Hematopoietic multipotent progenitor cell treated with erythropoietin and hydrocortisone succinate and interleukin-3 and kit ligand, for 17 days (in vitro differentiated cells): Measurements from ENCODE around the gene LRG1.
"Not testable (repeated sequence)": the region's sequence is repeated elsewhere in the genome, so short reads cannot be mapped to it uniquely, and the experiment has no call there.

Experiments used
- DNase-seq: peaks from one replicate; pipeline ENCODE4 v3.0.0-alpha.2; 2015; ENCODE audit warnings: low spot score

Gene LRG1

GRCh38 chr19:4575267-4576015 is 35.6 kb upstream of the LRG1 start:
- no peak for DNase-seq

- DNase-seq = no peak
These were observed 33.8 kb upstream of the LRG1 start for GRCh38 chr19:4573682-4574081.

GRCh38 chr19:4571305-4571917 is 31.6 kb upstream of the LRG1 start:
- no peak for DNase-seq

DNA sequence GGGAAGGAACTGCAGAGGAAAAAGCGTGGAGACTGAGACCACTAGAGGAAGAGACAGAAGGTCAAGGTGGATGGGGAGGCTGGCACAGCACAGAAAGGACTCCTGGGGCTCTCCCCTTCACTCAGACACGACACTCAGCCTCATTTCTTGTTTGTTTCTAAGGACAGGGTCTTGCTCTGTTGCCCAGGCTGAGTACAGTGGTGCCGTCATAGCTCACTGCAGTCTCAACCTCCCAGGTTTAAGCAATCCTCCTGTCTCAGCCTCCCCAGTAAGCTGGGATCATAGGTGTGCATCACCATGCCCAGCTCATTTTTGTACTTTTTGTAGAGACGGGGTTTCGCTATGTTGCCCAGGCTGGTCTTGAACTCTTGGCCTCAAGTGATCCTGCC is 31.1 kb upstream of the LRG1 start:
- no peak for DNase-seq

- no peak for DNase-seq
These were observed 30.6 kb upstream of the LRG1 start for GRCh38 chr19:4570402-4570801.

- no peak for DNase-seq
These were observed 29.1 kb upstream of the LRG1 start for GRCh38 chr19:4568886-4569285.

DNA sequence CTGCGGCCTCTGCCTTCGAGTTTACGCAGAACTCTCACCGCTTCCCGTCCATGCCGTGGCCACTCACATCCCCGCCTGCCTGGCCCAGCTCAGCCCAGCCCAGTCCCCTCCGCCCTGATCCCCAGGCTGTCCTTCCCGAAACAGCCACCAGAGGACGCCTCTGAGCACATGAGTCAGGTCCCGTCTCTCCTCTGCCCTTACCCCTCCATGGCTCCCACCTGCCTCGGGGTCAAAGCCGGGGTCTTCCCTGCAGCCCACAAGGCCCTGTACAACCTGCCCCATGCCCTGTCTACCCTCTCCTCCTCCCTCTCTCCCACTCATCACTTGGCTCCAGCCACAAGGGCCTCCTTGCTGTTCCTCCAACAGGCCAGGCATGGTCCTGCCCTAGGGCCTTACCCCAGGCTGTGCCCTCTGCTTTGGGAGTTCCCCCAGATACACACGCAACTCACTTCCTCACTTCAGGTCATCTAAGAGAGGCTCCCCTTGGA is 27.8 kb upstream of the LRG1 start:
- peak; percentile 63 for DNase-seq

DNA sequence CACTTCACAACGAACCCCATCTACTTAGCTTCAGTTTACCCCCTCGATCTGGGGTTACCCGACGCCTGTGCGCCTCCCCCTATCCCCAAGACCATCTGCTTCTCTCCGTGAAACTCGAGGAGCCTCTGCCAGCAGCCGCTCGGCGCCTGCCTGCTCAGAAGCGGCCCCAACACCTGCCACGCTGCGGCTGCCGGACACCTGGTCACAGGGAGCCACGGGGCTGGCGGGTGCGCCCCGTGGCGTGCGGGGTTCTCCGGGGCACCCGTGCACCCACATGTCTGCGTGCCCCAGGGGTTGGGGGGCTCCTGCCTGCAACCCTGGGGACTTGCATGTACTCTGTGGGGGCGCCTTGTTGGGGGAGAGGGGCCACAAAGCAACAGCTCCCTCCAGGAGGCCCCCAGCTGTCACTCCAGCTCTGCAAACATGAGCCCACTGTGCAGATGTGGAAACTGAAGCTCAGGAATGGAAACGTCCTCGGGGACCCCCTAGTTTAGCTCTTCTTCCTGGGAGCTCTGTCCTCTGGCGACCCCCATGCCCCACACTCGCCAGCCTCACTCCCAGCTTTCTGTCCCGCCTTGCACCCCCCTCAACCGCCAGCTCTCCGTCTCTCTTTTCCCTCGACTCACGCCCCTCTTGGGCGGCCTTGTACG is 26.7 kb upstream of the LRG1 start:
- no peak for DNase-seq

GRCh38 chr19:4563562-4563961 is 23.7 kb upstream of the LRG1 start:
- not testable (repeated sequence) for DNase-seq

GRCh38 chr19:4562085-4562484 is 22.2 kb upstream of the LRG1 start:
- DNase-seq = not testable (repeated sequence)

GRCh38 chr19:4559569-4559968 is 19.7 kb upstream of the LRG1 start, which contains the start of gene SEMA6B:
Gene SEMA6B, minus strand, starts transcription at chr19:4559684. Its CDS starts 1,227 bp downstream, at chr19:4558457.
- no peak for DNase-seq

DNA sequence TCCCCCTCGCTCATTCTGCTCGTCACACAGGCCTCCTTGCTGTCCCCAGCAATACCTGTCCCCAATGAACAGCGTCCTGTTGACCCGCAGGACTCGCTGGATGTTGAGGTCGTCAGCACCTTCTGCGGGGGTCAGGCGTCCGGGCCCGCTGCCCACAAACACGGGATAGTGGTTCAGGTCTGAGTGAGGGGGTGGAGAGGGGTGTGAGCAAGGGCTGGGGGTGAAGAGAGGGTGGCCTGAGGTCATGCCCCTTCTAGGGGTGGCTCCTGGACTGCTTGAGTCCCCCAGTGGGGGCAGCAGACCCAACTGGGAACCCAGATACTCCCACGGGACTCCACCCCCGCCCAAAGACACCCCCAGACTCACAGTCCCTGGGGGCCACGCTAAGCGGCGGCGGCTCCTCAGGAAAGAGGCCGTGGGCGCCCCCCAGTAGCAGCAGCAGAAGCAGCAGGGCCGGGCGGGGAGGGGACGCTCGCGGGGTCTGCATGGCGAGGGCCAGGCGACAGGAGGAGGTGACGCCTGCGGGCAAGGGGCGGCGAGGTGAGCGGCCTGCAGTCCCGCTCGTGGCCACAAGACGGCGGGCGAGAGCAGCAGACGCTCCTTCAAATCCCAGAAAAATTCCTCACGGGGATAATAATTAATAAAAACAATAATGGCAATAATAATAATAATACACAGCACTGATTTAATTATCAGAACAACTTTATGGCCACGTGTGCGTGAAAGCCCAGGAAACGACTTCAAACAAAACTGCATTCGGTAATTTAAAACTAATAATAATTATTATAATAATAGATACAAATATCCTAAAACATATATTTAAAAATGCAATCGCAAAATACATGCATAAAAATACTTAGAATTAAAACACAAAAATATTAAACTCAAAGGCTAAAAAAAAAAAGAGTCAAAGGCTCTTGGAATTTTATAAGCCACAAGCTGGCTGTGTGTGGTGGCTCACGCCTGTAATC is 18.4 kb upstream of the LRG1 start:
- DNase-seq = peak; percentile 30

DNA sequence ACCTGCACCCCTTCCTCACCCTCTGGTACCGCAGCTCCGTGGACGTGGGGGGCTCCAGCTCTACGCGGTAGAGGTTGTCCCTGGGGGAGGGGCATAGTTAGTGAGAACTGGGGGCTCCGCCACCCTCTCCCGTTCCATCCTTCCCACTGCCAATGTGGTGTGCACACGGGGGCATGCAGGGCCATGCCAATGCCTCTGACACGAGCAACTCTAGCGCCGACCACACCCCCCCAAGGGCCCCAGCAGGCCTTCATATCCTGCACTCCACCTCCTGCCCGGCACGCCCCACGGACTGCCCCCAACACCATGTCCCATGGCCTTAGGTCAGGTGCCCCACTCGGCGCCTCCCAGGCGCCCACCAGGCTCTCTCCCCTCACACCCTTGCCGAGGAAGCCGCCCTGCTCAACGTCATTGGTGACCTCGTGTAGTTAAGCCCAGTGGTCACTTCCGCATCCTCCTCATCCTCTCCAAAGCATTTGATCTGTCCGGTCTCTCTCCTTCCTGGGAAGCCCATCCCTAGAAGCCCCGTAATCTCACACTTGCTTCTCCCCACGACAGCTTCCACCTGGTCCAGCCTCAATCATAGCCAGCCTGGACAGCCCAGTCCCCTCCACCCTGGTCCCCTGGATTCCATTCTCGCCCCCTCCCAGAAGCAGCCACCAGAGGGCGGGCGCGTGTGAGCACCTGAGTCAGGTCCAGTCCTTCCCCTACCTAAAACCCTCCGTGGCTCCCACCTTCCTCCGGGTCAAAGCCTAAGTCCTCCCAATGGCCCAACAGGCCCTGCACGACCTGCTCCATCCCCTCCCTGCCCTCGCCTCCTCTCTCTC is 17.5 kb upstream of the LRG1 start:
- DNase-seq = no peak

- peak; percentile 75 for DNase-seq
These were observed 16.8 kb upstream of the LRG1 start for GRCh38 chr19:4556597-4557127.

- peak; percentile 80 for DNase-seq
These were observed 16.1 kb upstream of the LRG1 start for GRCh38 chr19:4555657-4556561.

DNA sequence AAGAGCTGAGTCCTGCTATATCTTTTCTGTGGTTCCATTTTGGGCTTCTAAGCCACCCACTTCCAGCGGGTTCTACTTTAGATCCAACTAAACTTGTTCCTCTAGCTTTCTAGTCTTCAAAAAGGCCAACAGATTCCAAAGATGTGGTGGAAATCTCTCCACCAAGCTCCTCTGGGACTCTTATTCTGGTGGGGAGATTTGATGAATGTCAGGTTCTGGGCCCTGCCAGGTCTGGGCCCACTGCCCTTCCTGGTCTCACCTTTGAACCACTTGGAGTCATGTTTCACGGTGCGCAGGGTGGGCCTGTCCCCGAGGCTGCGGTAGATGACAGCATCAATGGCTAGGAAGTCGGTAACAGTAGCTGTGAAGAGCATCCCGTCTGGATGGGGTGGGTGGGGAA is 14.9 kb upstream of the LRG1 start:
- DNase-seq = no peak

DNA sequence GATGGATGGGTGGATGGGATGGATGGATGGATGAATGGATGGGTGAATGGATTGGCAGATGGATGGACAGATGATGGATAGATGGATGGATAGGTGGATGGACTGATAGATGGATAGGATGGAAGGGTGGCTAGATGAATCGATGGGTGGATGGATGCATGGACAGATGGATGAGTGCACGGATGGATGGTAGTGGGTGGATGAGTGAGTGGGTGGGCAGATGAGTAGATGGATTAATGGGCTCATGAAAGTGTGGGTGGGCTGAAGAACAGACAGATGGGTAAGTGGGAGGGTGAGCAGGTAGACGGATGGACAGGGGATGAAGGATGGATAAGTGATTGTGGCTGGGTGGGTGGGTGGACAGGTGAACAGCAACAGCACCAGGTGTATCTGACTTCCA is 13.9 kb upstream of the LRG1 start:
- DNase-seq = no peak

- no peak for DNase-seq
These were observed 13.4 kb upstream of the LRG1 start for GRCh38 chr19:4553092-4553695.

GRCh38 chr19:4552525-4552819 is 12.6 kb upstream of the LRG1 start:
- DNase-seq = no peak
